Tongue (tissue), 2 donors: Measurements from ENCODE around the gene PFAS. TPM values are rescaled to one million over a fixed set of nuclear protein-coding genes. Genes with fewer than 3 reads are reported as not detected.

Experiments used
- DNase-seq: peaks from one replicate; pipeline ENCODE4 v3.0.0-alpha.2; 2015
- total RNA-seq: library from RNA; depleted of rRNA; stranded (reverse); fragments of >200 nt; gene quantifications from one replicate; pipeline ENCODE4 v1.2.3, GENCODE V29; 2014

The PFAS gene
- total RNA-seq, 1 donor from 2014 or later: 21.3 TPM

DNA sequence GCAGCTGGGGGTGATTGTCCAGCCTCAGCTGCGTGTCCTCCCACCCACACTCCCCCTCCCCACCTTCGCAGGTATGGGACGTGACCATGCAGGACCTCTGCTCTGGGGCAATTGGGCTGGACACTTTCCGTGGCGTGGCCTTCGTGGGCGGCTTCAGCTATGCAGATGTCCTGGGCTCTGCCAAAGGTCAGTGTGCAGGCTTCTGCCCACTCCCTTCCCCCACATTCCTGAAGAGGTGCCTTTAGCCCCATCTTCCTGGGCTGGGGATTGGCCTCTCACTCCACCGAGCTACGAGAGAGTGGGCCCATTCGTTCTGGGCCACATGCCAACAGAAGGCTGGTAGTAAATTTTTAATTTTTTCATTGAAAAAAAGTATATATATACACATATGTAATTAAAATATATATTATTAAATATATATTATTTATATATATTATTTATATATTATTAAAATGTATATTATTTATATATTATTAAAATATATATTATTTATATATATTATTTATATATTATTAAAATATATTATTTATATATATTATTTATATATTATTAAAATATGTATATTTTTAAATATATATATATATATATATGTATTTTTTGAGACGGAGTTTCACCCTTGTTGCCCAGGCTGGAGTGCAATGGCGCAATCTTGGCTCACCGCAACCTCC lies 18.5 kb downstream of the PFAS start:
- DNase-seq: no peak

DNA sequence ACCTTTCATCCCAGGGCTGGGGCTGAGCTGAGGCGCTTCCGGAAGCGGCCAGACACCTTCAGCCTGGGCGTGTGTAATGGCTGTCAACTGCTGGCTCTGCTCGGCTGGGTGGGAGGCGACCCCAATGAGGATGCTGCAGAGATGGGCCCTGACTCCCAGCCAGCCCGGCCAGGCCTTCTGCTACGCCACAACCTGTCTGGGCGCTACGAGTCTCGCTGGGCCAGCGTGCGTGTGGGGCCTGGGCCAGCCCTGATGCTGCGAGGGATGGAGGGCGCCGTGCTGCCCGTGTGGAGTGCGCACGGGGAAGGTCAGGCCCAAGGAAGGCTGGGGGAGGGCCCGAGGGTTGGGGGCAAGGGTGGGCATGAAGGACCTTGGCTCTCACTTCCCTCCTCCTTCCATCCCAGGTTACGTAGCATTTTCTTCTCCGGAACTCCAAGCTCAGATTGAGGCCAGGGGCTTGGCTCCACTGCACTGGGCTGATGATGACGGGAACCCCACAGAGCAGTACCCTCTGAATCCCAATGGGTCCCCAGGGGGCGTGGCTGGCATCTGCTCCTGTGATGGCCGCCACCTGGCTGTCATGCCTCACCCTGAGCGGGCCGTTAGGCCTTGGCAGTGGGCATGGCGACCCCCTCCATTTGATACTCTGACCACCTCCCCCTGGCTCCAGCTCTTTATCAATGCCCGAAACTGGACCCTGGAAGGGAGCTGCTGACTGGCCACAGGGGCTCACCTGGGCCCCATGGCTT lies 19.6 kb downstream of the PFAS start:
- DNase-seq: no peak

DNA sequence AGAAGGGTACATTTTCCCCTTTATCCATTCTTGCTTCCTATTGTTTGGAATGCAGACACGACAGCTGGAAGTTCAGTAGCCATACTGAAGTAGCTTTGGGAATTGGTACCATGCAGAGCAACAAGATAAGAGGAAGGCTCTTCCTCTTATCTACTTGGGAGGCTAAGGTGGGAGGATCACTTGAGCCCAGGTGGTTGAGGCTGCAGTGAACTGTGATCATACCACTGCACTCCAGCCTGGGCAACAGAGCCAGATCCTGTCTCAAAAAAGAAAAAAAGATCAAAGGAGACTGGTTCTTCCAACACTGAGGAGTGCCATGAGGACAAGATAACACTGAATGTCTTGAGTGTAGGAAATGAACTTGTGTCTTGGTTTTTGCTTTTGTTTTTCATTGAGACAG lies 23.3 kb downstream of the PFAS start:
- no peak for DNase-seq

DNA sequence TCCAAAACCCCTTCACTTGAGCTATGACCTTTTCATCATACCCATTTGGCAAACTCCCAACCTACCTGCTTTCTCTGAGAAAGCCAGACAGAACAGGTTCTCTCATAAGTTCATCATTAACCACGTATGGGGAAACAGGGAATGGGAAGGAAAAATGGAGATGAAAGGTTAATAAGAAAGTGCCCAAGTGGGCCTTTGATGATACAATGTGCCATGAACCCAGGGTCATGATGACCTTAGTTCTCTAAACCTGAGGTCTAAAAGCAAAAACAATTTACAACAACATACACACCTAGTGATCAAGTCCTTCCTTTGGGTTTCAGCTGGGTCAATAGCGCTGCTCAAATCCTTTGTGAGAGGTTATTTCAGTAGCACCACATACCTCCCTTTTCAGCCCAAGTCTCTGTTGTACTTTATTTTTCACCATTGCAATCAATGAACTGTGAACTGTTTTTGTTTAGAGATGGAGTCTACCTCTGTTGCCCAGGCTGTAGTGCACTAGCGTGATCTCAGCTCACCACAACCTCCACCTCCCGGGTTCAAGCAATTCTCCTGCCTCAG lies 24.9 kb downstream of the PFAS start:
- DNase-seq: no peak

DNA sequence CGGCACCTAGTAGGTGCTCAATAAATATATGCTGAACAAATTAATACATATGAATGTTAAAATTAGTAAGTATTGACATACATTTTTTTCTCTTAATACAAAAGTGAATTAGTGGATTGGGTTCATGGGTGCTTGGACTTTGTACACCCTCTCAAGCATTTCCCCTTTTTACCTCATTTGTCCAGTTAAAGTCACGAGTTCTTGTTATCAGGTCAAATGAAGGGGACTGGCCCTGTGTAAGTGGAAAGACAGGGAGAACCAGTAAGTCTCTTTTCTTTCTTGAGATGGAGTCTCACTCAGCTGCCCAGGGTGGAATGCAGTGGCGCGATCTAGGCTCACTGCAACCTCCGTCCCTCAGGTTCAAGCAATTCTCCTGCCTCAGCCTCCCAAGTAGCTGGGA lies 25.7 kb downstream of the PFAS start:
- DNase-seq: no peak

DNA sequence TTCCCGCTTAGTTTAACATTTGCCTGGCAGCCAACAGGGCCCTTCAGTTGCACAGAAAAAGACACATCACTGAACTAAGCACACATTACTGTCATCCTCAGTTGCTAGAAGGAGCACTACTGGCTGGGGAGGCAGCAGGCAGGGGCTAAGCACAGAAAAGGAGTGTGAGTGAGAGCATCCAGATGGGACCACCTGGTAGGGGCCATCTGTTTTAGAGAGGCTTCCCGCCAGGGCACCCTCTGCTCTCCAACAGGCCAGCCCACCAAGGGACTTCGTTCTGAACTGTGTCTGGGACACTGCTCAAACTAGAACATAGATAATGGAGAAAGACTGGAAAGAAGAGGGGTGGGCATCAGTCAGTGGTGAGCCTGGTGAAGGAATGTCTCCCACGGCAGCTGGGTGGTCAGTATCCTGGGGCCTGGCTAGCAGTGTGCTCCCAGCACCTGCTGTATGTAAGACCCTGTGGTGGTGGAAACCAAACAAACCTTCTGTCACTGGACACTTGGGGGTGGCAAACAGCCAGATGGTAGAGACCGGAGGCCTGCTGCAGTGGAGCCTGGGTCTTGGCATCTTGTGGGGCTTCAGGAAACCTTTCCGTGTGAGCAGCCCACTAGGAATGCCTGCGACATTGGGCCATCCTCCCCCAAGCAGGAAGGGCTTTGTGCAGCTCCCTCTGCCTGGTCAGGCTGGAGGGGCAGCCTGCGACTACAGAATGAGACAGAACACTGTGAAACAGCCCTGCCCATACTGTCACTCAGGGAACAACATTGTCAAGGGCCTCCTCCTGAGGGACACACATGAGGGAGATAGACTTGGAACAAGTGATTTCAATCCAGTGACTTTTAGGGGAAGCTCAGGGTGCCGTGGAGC lies 26.6 kb downstream of the PFAS start:
- peak; percentile 71 for DNase-seq

DNA sequence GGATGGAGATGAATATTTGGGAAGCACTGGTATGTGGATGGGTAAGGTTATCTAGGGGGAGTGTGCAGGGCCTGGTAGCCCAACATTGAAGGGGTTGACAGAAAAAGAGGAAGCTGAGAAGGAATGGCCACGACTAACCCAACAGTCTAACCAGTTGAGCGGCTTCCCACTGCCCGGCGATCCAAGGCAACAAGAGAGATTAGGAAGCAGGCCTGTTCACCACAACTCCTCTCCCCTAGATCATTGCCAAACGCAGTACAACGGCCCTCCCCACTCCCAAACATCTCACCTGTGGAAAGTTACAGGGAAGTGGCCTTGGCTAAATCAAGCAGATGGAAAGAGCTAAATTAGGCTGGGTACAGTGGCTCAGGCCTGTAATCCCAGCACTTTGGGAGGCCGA lies 28.2 kb downstream of the PFAS start:
- no peak for DNase-seq

DNA sequence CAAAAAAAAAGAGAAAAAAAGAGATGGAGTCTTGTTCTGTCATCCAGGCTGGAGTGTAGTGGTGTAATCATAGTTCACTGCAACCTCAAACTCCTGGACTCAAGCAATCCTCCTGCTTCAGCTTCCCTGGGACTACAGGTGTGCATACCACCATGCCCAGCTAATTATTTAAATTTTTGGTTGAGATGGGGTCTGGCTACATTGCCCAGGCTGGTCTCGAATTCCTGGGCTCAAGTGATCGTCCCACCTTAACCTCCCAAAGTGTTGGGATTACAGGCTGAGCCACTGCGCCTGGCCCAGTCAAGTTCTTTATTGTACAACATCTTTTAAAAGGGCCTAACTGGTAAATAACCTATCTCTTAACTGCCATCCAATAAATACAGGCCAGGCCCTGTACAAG lies 33.3 kb downstream of the PFAS start:
- DNase-seq: no peak

DNA sequence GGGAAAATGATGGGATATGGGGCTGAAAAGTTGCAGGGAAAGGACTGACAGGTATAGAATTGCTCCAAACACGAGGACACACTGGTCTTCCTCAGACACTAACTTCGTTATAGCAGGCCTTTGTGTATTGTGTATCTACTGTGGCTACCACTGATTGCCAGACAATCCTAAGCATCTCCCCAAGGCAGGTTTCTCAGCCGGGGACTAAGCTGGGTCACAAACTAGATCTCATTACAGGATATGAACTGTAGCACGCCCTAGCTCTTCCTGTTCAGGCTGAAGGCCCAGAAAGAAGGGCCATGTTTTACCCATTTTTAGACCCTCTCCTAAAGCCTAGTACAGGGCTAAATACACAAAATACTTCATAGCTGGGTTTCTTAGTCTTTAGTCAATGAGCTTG lies 34.3 kb downstream of the PFAS start:
- DNase-seq: no peak

DNA sequence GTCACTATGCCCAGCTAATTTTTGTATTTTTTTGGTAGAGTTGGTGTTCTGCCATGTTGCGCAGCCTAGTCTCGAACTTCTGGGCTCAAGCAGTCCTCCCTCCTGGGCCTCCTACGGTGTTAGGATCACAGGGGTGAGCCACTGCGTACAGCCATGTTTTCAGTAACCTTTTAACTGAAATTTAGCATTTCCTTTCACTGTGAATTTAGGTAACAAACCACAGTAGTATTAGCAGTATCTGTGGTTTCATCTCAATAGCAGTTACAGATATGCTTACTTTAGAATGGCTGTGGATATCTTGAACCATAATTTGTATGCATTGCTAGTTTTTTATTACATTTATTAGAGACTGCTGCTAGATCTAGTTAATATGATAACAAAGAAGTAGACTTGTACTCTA lies 35.0 kb downstream of the PFAS start:
- no peak for DNase-seq

DNA sequence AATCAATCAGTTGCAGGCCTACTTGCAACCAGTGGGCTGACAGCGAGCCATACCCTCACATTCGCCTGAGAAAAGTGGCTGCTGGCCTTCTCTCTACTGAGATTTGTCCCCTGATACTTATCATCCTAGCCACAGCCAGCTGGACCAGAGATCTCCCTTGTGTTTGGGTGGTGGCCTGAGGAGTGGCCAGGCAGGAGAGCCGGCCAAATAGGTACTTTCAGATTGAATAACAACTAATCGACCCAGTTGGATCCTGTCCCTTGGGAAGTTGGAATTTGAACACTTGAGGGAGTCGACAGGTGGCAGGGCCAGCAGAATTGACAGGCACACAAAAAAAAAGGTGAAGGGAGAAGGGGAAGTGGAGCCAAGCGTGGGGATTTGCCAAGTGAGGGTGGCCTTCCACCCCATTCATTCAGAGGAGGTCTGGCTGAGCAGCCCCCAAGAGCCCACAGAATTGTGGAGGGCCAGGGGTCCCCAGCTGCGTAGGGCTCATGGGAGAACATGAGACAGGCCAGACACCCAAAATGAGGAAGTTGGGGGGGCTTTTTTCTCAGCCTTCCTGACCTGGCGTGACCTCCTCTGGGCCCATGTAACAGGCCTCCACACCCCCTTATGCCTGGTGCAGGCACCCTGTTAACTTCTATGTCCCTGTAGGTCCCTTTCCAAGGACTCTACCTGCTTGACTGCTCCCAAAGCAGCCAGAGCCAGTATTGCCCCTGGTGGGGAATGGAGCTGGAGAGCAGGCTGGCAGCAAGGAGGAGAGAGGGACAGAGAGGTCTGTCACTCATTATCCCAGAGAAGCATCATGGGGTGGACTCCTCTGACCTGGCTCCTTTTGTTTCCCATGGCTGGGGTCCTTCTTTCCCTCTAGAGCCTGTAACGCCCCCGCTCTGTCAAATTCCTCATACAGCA lies 36.4 kb downstream of the PFAS start:
- no peak for DNase-seq

DNA sequence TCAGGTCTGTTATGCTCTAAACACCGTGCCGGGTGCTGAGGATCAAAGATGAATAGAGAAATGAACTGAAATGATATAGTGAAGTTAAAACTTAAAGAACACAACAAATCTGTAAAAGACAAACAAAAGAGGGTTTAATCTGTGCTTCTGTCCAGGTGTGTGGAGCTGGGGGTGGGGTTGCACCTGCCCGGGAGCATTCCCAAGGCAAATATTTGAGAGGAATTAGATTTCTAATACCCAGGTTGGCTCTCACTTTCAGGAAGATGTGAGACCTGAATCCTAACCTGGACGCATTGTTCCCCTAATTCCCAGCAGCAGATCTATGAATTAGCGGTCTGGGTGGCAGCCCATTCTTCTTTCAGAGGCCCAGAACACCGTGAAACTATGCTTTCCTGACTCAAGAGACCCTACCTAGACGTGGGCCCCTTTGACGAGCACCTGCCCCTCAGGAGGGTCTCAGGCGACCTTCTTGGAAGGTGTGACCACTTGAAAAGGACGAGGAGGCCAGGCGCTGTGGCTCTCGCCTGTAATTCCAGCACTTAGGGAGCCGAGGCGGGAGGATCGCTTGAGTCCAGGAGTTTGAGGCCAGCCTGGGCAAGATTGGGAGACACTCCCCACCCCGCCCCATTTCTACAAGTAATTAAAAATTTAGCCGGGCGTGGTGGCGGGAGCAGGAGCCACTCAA lies 38.7 kb downstream of the PFAS start:
- DNase-seq: no peak

DNA sequence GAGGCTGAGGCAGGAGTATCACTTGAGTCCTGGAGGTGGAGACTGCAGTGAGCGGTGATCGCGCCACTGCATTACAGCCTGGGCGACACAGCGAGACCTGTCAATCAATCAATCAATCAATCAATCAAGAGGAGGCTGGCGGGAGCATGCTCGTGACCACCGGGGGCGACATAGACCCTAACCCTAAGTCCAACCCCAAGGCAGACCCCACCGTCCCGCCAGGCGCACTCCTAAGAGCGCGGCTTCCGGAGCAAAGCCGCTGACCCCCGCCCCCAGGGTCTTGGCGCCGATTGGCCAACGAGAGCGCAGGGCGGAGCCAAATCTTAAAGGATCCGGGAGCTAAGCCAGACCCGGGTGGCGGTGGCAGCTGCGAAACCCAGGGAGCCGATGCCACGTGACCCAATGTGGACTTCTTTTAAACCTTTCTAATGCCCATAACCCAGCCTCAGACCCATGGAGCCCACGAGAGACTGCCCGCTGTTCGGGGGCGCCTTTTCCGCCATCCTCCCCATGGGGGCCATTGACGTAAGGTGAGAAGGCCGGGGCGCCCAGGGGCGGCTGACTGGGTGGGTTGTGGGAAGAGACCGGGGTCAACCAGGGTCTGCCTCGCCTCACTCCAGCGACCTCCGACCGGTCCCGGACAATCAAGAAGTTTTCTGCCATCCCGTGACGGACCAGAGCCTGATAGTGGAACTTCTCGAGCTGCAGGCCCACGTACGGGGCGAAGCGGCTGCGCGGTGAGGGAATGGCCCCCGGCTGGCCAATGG lies 39.4 kb downstream of the PFAS start, which contains the start of gene RANGRF:
Gene RANGRF (plus strand): TSS at position 335 of the 767 bp plus-strand sequence. CDS start 119 bp downstream, at position 454.
- peak; percentile 96 for DNase-seq

DNA sequence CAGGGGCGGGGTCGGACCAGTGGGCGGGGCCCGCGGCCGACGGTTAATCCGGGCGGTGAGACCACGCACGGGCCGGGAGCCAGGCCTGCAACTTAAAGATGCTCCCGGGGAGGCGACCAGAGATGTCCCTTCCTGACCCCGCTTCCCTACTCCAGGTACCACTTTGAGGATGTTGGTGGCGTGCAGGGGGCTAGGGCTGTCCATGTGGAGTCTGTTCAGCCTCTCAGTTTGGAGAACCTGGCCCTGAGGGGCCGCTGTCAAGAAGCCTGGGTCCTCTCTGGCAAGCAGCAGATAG lies 40.0 kb downstream of the PFAS start:
- no peak for DNase-seq

DNA sequence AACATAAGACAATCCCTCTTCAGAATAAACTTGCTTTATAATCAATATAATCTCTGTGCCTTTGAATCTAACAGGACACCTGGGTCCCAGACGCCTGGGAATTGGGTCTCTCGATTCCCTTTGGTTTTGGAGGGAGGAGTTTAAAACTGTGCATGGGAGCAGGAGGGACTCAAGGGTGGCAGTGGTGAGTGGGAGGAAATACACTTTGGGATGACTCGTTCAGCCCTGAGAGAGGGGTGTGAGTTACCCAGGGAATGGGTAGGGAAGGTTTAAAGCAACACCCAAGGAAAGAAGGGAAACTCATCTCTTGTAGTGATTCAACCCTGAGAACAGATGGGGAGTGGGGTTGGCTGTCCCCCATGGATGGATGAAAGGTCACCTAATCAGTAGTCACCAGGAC lies 41.0 kb downstream of the PFAS start:
- DNase-seq: no peak

DNA sequence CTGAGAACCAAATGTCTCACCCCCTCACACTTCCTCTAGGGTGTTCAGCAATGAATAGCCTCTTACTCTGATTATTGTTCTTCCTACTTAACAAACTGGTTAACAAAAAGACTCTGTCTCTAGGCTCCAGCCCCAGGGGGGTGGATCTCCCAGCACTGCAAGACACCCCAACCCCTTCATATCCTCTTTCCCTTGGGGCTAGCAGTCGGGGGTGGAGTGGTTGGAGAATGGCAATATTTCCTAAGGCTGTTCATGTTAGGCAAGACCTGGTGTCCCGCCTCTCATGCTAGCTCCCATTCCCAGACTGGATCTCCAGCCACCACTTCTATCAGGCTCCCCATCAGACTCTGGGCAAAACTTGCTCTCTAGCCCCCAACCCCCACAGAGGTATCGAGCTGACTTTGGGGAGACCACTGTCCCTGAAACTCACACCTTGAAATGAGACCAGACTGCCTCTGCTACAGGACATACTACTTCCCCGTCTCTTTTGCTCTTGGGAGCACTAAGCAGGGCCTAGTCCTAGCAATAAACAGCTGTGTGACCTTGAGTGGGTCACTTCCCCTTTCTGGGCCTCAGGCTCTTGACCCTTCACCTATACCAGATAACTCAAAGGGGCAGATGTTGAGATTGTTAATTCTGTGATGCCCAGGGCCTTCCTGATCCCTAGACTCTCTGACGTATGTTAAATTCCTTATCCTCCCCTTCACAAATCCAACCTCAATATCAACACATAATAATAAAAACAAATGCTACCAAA lies 43.7 kb downstream of the PFAS start:
- no peak for DNase-seq

DNA sequence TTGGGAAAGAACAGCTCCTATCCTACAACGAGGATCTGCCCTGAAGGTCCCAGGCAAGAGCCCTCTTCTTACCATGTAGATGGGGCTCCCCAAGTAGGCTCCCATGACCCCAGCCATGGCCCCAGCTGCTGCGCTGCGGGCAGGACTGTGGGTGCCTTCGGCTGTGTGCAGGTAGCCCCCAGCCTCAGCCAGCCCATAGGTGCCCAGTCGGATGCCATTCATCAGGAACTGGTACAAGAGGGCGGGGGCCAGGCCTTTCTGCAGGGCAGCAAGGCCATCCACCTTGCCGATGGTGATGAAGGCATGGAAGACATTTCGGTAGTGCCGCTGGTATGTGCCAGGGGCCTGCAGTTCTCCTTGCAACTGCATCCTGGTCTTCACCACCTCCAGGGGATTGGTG lies 45.3 kb downstream of the PFAS start:
- DNase-seq: no peak

DNA sequence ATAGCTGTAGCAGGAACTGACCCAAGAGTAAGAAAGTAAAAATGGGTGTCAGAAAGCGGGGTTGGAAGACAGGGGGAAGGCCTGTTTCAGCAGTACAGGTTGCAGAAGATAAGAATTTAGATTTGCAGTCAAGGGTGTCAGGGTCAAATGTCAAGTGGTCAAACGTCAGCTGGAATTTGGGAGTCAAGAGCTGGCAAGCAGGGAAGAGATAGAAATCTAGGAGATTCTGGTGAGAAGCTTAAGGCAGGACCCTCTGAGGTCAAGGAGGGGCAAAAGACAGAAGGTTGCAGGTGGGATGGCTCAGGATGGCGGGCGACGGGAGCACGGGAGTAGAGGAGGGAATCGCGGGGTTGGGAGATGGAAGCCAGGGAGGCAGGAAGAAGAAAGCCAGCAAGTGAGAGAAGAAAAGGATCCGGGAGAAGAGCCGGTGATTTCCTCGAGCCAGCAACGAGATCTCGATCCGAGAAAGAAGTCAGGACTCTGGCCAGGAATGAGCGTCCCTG lies 45.8 kb downstream of the PFAS start:
- DNase-seq: no peak

DNA sequence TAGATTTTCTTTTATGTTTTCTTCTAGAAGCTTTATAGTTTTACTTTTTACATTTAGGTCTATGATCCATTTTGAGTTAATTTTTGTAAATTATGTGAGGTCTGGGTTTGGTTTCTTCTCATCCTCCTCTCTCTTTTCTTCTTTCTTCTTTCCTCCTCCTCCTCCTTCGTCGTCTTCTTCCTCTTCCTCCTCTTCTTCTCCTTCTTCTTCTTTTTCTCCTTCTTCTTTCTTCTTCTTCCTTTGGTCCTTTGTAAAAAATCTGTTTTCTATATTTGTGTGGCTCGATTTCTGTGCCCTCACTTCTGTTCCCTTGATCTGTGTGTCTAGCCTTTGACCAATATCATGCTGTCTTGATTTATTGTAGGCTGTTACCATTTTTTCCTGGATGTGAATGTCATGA lies 51.1 kb downstream of the PFAS start:
- no peak for DNase-seq
